IMR-90 (cell line): ENCODE measurements around the gene DGKD. TPM values are rescaled to one million over a fixed set of nuclear protein-coding genes. Genes with fewer than 3 reads are reported as not detected.

ENCODE experiments used
- ATAC-seq: fragments of 200-7000 bp; cut with Tn5 transposase; 2 replicates; pipeline ENCODE4 v1.9.1; 2020; ENCODE audit warnings: low read depth, mild to moderate bottlenecking, moderate library complexity
- BruUV-seq: library from RNA; stranded (reverse); fragments of 400-500 nt; replicated peaks from 2 replicates; lab custom pipeline; 2021; lab: Mats Ljungman, UMichigan
- CTCF ChIA-PET: fragments of 300-600 bp; formaldehyde crosslinking; extraction: SDS; loops from one replicate; lab custom pipeline; 2021; ENCODE audit warnings: antibody characterized with exemption; lab: Yijun Ruan, JAX
- POLR2A ChIA-PET: fragments of 300-600 bp; sonication (Branson Sonifier 250); formaldehyde crosslinking; loops from one replicate; lab custom pipeline; 2022; ENCODE audit warnings: antibody characterized with exemption; ENCODE audit not compliant: unreplicated experiment; lab: Charles Lee
- DNase-seq: peaks from one replicate; pipeline ENCODE4 v3.0.0; 2013
- H2AFZ ChIP-seq: replicated peaks from 2 replicates; pipeline ENCODE3; 2013; ENCODE audit warnings: low read length, mild to moderate bottlenecking; ENCODE audit not compliant: poor library complexity
- H2AK5ac ChIP-seq: 2 replicates; pipeline ENCODE4 v1.6.1; 2013; ENCODE audit warnings: low read depth, low read length, inconsistent platforms
- H2AK9ac ChIP-seq: replicated peaks from 2 replicates; pipeline ENCODE3; 2013; ENCODE audit warnings: mild to moderate bottlenecking, low read depth, low read length, moderate library complexity; ENCODE audit not compliant: poor library complexity
- H2BK120ac ChIP-seq: 2 replicates; pipeline ENCODE4 v1.6.1; 2013; ENCODE audit warnings: low read depth, low read length, inconsistent platforms
- H2BK15ac ChIP-seq: 3 replicates; pipeline ENCODE4 v1.6.1; 2013; ENCODE audit warnings: low read depth, low read length, inconsistent platforms
- H2BK20ac ChIP-seq: 2 replicates; pipeline ENCODE4 v1.6.1; 2013; ENCODE audit warnings: low read depth, mild to moderate bottlenecking, inconsistent platforms, low read length, moderate library complexity
- H2BK5ac ChIP-seq: 2 replicates; pipeline ENCODE4 v1.6.1; 2013; ENCODE audit warnings: mild to moderate bottlenecking, low read depth, low read length, inconsistent platforms; ENCODE audit not compliant: poor library complexity, severe bottlenecking
- H3K14ac ChIP-seq: replicated peaks from 2 replicates; pipeline ENCODE4 v1.6.1; 2013; ENCODE audit warnings: low read depth, low read length, inconsistent platforms
- H3K18ac ChIP-seq: 2 replicates; pipeline ENCODE4 v1.6.1; 2013; ENCODE audit warnings: low read depth, low read length, control low read depth
- H3K23ac ChIP-seq: 2 replicates; pipeline ENCODE4 v1.6.1; 2013; ENCODE audit warnings: low read depth, low read length, inconsistent platforms
- H3K27ac ChIP-seq: 2 replicates; pipeline ENCODE4 v1.5.1; 2013; ENCODE audit warnings: mild to moderate bottlenecking, control low read depth, low read length; ENCODE audit not compliant: insufficient read depth
- H3K27me3 ChIP-seq: 2 replicates; pipeline ENCODE4 v1.6.1; 2013; ENCODE audit warnings: low read length; ENCODE audit not compliant: control insufficient read depth, insufficient read depth
- H3K36me3 ChIP-seq: 2 replicates; pipeline ENCODE4 v1.6.1; 2013; ENCODE audit warnings: low read length, mixed read lengths; ENCODE audit not compliant: control insufficient read depth, insufficient read depth
- H3K4ac ChIP-seq: 2 replicates; pipeline ENCODE4 v1.6.1; 2013; ENCODE audit warnings: low read depth, low read length, inconsistent platforms
- H3K4me1 ChIP-seq: 2 replicates; pipeline ENCODE4 v1.6.1; 2013; ENCODE audit warnings: low read length, mixed read lengths; ENCODE audit not compliant: control insufficient read depth, insufficient read depth
- H3K4me2 ChIP-seq: 2 replicates; pipeline ENCODE4 v1.6.1; 2013; ENCODE audit warnings: low read depth, mild to moderate bottlenecking, control low read depth, low read length, moderate library complexity
- H3K4me3 ChIP-seq: 2 replicates; pipeline ENCODE4 v1.5.1; 2013; ENCODE audit warnings: low read depth, mild to moderate bottlenecking, control low read depth, low read length, moderate library complexity; ENCODE audit not compliant: insufficient read depth
- H3K56ac ChIP-seq: 2 replicates; pipeline ENCODE4 v1.6.1; 2013; ENCODE audit warnings: low read length, inconsistent platforms; ENCODE audit not compliant: insufficient read depth; ENCODE audit errors: extremely low read depth
- H3K79me1 ChIP-seq, 2 experiments: 2 replicates each; pipeline ENCODE4 v1.6.1; 2013; ENCODE audit warnings: low read length in 2 of 2, inconsistent platforms in 1 of 2, low read depth in 1 of 2
- H3K9ac ChIP-seq: 2 replicates; pipeline ENCODE4 v1.6.1; 2013; ENCODE audit warnings: low read depth, low read length, control low read depth
- H3K9me1 ChIP-seq: 2 replicates; pipeline ENCODE4 v1.6.1; 2013; ENCODE audit warnings: low read length, inconsistent platforms; ENCODE audit not compliant: insufficient read depth
- H3K9me3 ChIP-seq: 2 replicates; pipeline ENCODE4 v1.6.1; 2013; ENCODE audit warnings: low read length; ENCODE audit not compliant: control insufficient read depth, insufficient read depth
- H4K20me1 ChIP-seq: 2 replicates; pipeline ENCODE4 v1.6.1; 2013; ENCODE audit warnings: low read length, inconsistent platforms; ENCODE audit not compliant: insufficient read depth
- H4K5ac ChIP-seq: 2 replicates; pipeline ENCODE4 v1.6.1; 2013; ENCODE audit warnings: mild to moderate bottlenecking, low read depth, low read length, control low read depth
- H4K8ac ChIP-seq, 2 experiments: 2 replicates each; pipeline ENCODE4 v1.6.1; 2013; ENCODE audit warnings: low read depth in 2 of 2, low read length in 2 of 2, control low read depth in 1 of 2, inconsistent platforms in 1 of 2
- H4K91ac ChIP-seq: 2 replicates; pipeline ENCODE4 v1.6.1; 2013; ENCODE audit warnings: low read depth, low read length, inconsistent platforms; ENCODE audit not compliant: insufficient read depth
- BHLHE40 ChIP-seq: fragments of 150-350 bp; IDR thresholded peaks from 2 replicates; pipeline ENCODE4 v1.6.1; 2016; ENCODE audit warnings: mild to moderate bottlenecking, low read depth, low read length
- ELK1 ChIP-seq: fragments of 150-350 bp; IDR thresholded peaks from 2 replicates; pipeline ENCODE4 v1.6.1; 2016; ENCODE audit warnings: low read depth, mild to moderate bottlenecking, low read length, moderate library complexity, borderline replicate concordance
- FOS ChIP-seq: fragments of 150-350 bp; IDR thresholded peaks from 2 replicates; pipeline ENCODE4 v1.6.1; 2016; ENCODE audit warnings: low read depth, low read length
- MAFK ChIP-seq: IDR thresholded peaks from 2 replicates; pipeline ENCODE4 v1.6.1; 2012; ENCODE audit warnings: low read depth, low read length, improper control_type of control experiment
- MAZ ChIP-seq: IDR thresholded peaks from 2 replicates; pipeline ENCODE4 v1.6.1; 2012; ENCODE audit warnings: low read depth, mild to moderate bottlenecking, low read length, improper control_type of control experiment, moderate library complexity, borderline replicate concordance
- MXI1 ChIP-seq: IDR thresholded peaks from 2 replicates; pipeline ENCODE4 v1.6.1; 2012; ENCODE audit warnings: low read depth, mild to moderate bottlenecking, low read length, moderate library complexity, borderline replicate concordance
- NFE2L2 ChIP-seq: fragments of 150-350 bp; IDR thresholded peaks from 2 replicates; pipeline ENCODE4 v1.6.1; 2016; ENCODE audit warnings: low read depth, mild to moderate bottlenecking, low read length
- POLR2A ChIP-seq: IDR thresholded peaks from 2 replicates; pipeline ENCODE4 v1.6.1; 2012; ENCODE audit warnings: mild to moderate bottlenecking, low read depth, low read length
- RCOR1 ChIP-seq: IDR thresholded peaks from 2 replicates; pipeline ENCODE4 v1.6.1; 2012; ENCODE audit warnings: mild to moderate bottlenecking, low read length, improper control_type of control experiment; ENCODE audit not compliant: insufficient replicate concordance
- RFX5 ChIP-seq: IDR thresholded peaks from 2 replicates; pipeline ENCODE4 v1.8.0; 2012; ENCODE audit warnings: low read depth, mild to moderate bottlenecking, low read length, moderate library complexity
- SMC3 ChIP-seq: fragments of 150-350 bp; IDR thresholded peaks from 2 replicates; pipeline ENCODE4 v1.6.1; 2016; ENCODE audit warnings: low read depth, mild to moderate bottlenecking, antibody characterized with exemption, low read length, moderate library complexity
- WGBS, 2 experiments: methylation state at CpG; one replicate each; pipeline versions ENCODE4 v1.1.5 to v1.1.7; 2013; ENCODE audit warnings: missing lambda C conversion rate in 2 of 2; ENCODE audit not compliant: insufficient read length in 1 of 2; ENCODE audit errors: extremely low coverage in 2 of 2; 5-methylcytosine and 5-hydroxymethylcytosine counted together
- dilution Hi-C: fragments of 300-500 bp; cut with HindIII; formaldehyde crosslinking; loops from one replicate; pipeline ENCODE4 v1.14.3; 2018; ENCODE audit warnings: low sequenced_read_pairs; ENCODE audit not compliant: unreplicated experiment
- in situ Hi-C: fragments of 300-500 bp; cut with MboI; formaldehyde crosslinking; loops from 3 replicates; pipeline ENCODE4 v1.14.3; 2019; ENCODE audit warnings: low sequenced_read_pairs, inconsistent platforms, mixed read lengths
- intact Hi-C: fragments of 100-400 bp; cut with micrococcal nuclease; formaldehyde crosslinking; loops from 2 replicates; pipeline ENCODE4 v1.10.0; 2022
- polyA plus RNA-seq, 3 experiments: library from polyadenylated mRNA; depleted of rRNA; stranded (reverse); fragments of >200 nt; gene quantifications; 2 replicates each; pipeline ENCODE4 v1.2.3, GENCODE V29; 2012; ENCODE audit warnings: low replicate concordance in 1 of 3
- total RNA-seq: library from RNA; depleted of rRNA; stranded (reverse); fragments of >200 nt; gene quantifications from 2 replicates; pipeline ENCODE4 v1.2.3, GENCODE V29; 2012
- TF ChIP-seq, protein P1 (sequence below): fragments of 150-350 bp; IDR thresholded peaks from 2 replicates; pipeline ENCODE4 v1.6.1; 2017; ENCODE audit warnings: mild to moderate bottlenecking, antibody characterized with exemption, low read length, low read depth
- TF ChIP-seq, protein P2 (sequence below): conservative IDR thresholded peaks from 2 replicates; pipeline ENCODE4 v1.5.1; 2012; ENCODE audit warnings: mild to moderate bottlenecking, low read depth, low read length, improper control_type of control experiment

DGKD gene
- total and polyA plus RNA-seq, 2 of the 4 experiments (the other 2 are of a cell fraction): 6.5 to 10.1 TPM

DNA sequence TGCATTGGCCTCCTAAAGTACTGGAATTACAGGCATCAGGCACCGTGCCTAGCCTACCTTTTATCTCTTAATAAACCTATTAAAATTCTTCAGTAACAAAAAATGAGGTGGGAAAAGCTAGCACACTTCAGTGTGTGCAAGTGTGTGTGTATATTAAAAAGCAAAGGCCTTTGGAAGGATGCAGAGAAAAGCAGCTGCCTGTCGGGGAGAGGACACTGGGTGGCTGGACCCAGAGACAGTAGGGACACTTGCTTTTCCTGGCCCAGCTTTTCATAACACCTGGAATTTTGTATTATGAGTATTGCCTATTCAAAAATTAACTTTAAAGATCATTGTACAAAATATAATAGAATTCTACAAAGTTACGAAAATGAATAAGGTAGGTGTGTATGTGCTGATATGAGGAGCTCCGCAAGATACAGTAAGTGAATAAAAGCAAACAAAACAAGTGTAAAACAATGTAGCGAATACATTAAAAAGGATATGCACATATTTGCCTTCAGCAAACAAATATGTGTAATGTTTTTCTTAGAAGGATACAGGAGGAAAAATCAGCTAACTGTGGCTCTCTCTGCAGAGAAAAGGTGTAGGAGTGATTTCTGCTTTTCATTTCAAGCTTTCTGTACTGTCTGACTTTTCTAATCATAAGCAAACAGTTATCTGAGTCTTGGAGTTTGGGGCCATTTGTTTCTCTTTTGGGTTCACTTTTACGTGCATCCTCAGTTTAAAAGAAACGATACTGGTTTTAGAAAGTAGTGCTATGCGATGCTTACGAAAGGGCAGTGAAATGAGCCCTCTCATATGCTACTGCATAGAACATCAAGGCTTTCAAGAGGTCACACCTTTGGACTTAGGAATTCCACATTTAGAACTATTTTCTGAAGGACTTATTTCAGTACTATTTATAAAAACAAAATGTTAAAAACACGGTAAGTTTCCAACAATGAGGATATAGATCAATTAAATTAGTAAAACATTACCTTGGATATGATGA is 141.5 kb downstream of the DGKD start:
- H2AK9ac ChIP-seq: no peak overlapping the region
- dilution Hi-C loops (no loop called here), intact Hi-C loops (loop anchor here (2.0 kb wide), 1 partner anchor 17 kb away; no protein-coding TSS in a partner anchor), in situ Hi-C loops (no loop called here)
- DNase-seq: no peak
- H3K27me3 ChIP-seq: no peaks in the 10 kb centered on the region
- H3K4me3 ChIP-seq: no peak overlapping the region
- no peak overlapping the region for H3K9ac ChIP-seq
- H4K5ac ChIP-seq: no peak overlapping the region
- H3K56ac ChIP-seq: no peak overlapping the region
- no peak overlapping the region for H3K4ac ChIP-seq
- H2BK15ac ChIP-seq: no peak overlapping the region
- peaks cover 21% of the 10 kb centered on the region for H3K36me3 ChIP-seq
- no peak overlapping the region for H3K18ac ChIP-seq
- no peak overlapping the region for H3K23ac ChIP-seq
- ChIA-PET CTCF (interaction anchor here (0.8 to 1.3 kb wide), 2 partner anchors 13 to 19 kb away, joined by 4 to 5 read pairs; no protein-coding TSS in a partner anchor), POLR2A (interaction anchor here (0.5 kb wide), 1 partner anchor 56 kb away, joined by 4 read pairs; no protein-coding TSS in a partner anchor)
- no peak overlapping the region for H3K14ac ChIP-seq
- H3K27ac ChIP-seq: no peak overlapping the region
- H4K20me1 ChIP-seq: no peaks in the 10 kb centered on the region
- H3K4me1 ChIP-seq: no peaks in the 10 kb centered on the region
- H3K9me1 ChIP-seq: no peaks in the 10 kb centered on the region; the same call in 1 of the 2 replicates
- no peaks in the 10 kb centered on the region for H3K79me1 ChIP-seq
- no peak overlapping the region for H4K91ac ChIP-seq
- H2BK5ac ChIP-seq: no peak overlapping the region
- H3K9me3 ChIP-seq: no peaks in the 10 kb centered on the region
- ATAC-seq: no peak
- no CpG with 5 or more reads among the region's 10 CpGs for WGBS, 2 experiments
- no peak overlapping the region for H2BK20ac ChIP-seq
- no peak overlapping the region for H2AFZ ChIP-seq
- no peak overlapping the region for H2AK5ac ChIP-seq
- no peak overlapping the region for H2BK120ac ChIP-seq
- H3K4me2 ChIP-seq: no peak overlapping the region
- no peak overlapping the region for H4K8ac ChIP-seq
- BruUV-seq: no TSS peak
- TF ChIP-seq NFE2L2 (no peak), MAFK (no peak), ELK1 (no peak), MAZ (no peak), FOS (no peak), RCOR1 (no peak), RFX5 (no peak), SMC3 (no peak), MXI1 (no peak), POLR2A (no peak), BHLHE40 (no peak)
- TF ChIP-seq, protein P1, sequence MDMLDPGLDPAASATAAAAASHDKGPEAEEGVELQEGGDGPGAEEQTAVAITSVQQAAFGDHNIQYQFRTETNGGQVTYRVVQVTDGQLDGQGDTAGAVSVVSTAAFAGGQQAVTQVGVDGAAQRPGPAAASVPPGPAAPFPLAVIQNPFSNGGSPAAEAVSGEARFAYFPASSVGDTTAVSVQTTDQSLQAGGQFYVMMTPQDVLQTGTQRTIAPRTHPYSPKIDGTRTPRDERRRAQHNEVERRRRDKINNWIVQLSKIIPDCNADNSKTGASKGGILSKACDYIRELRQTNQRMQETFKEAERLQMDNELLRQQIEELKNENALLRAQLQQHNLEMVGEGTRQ: no peak
- TF ChIP-seq, protein P2, sequence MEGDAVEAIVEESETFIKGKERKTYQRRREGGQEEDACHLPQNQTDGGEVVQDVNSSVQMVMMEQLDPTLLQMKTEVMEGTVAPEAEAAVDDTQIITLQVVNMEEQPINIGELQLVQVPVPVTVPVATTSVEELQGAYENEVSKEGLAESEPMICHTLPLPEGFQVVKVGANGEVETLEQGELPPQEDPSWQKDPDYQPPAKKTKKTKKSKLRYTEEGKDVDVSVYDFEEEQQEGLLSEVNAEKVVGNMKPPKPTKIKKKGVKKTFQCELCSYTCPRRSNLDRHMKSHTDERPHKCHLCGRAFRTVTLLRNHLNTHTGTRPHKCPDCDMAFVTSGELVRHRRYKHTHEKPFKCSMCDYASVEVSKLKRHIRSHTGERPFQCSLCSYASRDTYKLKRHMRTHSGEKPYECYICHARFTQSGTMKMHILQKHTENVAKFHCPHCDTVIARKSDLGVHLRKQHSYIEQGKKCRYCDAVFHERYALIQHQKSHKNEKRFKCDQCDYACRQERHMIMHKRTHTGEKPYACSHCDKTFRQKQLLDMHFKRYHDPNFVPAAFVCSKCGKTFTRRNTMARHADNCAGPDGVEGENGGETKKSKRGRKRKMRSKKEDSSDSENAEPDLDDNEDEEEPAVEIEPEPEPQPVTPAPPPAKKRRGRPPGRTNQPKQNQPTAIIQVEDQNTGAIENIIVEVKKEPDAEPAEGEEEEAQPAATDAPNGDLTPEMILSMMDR: no peak
